GM18861 (cell line): ENCODE data around the gene UTP3.
"Not testable (repeated sequence)": the region's sequence is repeated elsewhere in the genome, so short reads cannot be mapped to it uniquely, and the experiment has no call there.

Experiments used
- ATAC-seq: cut with Tn5 transposase; IDR thresholded peaks from one replicate; pipeline ENCODE4 v1.9.1; 2021; ENCODE audit not compliant: unreplicated experiment

UTP3 gene

DNA sequence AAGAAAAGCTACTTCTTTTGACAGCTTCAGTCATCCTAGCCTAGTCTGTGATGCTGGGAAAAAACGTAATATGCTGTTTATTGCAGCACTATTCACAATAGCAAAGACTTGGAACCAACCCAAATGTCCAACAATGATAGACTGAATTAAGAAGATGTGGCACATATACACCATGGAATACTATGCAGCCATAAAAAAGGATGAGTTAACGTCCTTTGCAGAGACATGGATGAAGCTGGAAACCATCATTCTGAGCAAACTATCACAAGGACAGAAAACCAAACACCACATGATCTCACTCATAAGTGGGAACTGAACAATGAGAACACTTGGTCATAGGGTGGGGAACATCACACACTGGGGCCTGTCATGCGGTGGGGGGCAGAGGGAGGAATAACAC is 6.2 kb upstream of the UTP3 start:
- ATAC-seq: not testable (repeated sequence)

DNA sequence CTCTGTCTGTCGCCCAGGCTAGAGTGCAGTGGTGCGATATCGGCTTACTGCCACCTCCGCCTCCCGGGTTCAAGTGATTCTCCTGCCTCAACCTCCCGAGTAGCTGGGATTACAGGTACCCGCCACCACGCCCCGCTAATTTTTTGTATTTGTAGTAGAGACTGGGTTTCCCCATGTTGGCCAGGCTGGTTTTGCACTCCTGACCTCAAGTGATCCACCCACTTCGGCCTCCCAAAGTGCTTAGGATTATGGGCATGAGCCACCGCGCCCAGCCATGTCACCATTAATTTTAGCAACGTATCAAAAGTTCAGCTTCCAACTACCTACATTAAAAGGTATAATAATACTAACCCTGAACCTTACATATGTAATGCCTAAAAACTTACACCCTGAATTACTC is 940 bp upstream of the UTP3 start:
- ATAC-seq: no peak

DNA sequence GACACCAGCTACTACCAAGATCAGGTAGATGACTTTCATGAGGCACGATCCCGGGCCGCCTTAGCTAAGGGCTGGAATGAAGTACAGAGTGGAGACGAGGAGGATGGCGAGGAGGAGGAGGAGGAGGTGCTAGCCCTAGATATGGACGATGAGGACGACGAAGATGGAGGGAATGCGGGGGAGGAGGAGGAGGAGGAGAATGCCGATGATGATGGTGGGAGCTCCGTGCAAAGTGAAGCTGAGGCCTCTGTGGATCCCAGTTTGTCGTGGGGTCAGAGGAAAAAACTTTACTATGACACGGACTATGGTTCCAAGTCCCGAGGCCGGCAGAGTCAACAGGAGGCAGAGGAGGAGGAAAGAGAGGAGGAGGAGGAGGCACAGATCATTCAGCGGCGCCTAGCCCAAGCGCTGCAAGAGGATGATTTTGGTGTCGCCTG is 481 bp downstream of the UTP3 start:
- ATAC-seq: no peak

DNA sequence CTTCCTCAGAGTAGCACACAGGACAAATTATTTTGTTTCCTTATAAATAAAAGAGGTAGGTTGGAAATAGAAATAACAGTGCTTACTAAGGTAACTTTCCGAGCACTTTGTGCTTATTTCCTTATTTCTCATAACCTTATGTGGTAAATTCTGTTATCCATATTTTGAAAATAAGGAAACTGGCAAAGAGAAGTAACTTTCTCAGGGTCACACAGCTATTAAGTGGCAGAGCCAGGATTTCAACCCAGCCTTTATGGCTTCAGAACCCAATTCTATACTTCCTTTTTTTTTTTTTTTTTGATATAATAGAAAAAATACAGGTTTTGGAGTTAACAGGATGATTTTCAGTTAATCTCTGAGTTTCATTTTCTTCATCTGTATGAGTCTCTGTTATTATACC is 3.3 kb downstream of the UTP3 start:
- no peak for ATAC-seq

DNA sequence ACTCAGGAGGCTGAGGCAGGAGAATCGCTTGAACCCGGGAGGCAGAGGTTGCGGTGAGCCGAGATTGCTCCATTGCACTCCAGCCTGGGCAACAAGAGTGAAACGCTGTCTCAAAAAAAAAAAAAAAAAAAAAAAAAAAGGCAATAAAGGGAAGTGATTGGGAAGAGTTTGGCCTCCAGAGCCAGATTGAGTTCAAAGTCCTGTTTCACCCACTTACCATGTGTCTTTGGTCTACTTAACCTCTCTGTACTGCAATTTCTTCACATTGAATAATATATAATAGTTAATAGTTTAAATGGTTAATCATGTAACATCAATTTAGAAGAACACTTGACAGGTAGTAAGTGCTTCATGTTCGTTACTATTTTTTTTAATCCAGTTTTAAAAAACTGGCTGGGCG is 6.3 kb downstream of the UTP3 start:
- not testable (repeated sequence) for ATAC-seq

DNA sequence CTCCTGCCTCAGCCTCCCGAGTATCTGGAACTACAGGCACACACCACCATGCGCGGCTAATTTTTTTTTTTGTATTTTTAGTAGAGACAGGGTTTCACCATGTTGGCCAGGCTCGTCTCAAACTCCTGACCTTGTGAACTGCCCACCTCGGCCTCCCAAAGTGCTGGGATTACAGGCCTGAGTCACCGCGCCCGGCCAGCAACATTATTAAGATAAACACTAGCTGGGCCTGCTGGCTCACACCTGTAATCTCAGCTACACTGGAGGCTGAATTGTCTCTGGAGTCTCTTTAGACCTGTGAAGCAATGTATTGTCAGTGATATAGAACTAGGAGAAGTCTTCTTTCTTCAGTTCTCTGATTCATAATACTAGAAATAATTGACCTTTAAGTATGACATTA is 10.1 kb downstream of the UTP3 start:
- not testable (repeated sequence) for ATAC-seq

DNA sequence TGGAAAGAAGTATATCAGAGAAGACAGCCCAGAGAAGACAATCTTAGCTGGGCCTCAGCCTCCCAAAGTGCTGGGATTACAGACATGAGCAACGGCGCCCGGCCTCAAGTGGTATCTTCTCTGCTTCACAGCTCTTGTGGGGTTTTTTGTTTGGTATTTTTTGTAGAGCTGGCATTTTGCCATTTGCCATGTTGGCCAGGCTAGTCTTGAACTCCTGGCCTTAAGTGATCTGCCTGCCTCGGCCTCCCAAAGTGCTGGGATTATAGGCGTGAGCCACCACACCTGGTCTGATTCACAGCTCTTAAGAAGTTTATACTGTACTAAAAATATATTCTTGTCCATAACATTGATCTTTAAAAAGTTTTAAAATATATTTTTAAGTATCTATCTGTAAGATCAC is 12.4 kb downstream of the UTP3 start:
- ATAC-seq: no peak

DNA sequence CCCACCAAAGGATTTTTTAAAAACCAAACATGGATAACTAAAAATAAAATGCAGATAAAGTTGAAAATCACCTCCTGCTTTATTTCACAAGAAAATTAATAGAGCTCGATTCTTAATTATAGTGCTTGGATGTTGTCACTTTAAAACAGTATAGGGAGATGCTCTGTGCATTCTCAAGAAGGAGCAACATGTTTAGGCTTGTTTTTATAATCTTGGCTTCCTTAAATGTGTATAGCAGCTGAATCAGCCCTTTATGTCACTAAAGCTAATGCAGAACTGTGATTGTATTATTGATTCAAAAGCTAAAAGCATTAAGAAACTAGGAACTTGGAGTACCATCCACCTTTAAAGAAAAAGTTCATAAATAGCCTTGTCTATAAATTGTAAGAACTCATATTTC is 12.9 kb downstream of the UTP3 start:
- ATAC-seq: no peak

DNA sequence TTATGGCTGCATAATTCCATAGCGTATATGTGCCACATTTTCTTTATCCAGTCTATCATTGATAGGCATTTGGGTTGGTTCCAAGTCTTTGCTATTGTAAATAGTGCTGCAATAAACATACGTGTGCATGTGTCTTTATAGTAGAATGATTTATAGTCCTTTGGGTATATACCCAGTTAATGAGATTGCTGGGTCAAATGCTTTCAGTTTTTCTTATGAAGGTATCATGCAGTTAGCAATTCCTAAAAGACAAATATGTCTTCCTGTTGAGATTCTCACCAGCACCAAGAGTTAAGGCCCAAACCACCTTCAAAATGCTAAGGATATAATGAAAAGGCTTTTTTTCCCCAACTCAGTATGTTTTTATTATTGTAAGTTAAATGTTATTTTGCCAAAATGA is 14.3 kb downstream of the UTP3 start:
- not testable (repeated sequence) for ATAC-seq

DNA sequence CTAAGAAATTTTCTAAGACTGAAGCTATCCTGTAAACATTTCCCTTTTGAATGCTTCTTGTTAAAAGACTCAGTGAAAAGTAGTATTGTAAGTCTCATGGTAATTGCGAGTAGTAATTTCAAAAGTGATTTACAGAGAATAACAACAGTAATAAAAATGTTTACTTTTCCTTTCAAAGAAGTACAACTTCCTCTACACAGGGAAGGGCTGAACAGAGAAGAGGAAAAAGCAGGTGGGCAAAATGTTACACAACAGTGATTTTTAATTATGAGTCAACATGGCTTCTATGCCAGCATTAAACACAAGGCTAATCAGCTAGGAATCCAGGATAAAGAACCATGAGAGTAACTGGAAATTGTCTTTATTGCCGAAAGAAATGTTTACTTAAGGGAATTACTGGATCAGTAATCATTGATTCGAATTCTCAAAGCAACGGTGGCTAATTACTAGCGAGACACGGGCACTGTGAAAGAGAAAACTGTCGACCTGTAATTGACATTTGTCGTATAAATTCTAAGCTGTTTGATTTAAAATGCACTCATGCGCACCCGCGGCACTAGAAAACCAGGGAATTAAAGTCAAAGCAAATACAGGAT is 15.4 kb downstream of the UTP3 start:
- ATAC-seq: no peak

DNA sequence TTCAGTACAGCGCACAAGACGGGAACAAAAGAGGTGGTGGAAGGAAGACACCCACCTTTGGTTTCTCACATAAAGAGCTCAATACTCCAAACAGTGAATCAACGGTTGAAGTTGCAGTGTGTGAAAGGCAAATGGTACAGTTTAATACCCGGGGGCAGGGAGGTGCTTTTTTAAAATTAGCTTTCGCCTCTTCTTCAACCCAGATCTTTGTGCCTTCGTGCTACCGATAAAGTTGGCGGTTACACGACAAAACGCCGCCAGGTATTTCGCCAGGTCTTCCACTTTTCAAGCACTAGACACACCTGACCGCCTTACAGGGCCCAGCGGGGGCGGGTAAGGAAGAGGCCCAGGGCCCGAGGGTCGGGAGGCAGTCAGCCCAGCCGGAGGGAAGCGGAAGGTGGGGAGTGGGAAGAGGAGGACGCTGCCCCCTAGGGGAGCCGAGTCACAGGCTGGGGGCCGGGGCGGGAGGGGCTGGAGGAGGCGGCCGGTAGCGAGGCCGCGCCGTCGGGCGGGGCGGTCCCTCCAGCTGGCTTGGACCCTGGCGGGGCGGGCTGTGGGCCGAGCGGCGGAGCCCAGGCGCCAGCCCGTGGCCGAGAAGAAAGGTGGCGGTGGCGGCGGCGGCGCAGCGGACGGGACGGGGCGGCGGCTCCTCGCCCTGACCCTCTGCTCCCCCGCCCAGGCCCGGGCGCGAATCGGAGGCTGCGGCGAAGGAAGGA is 16.0 kb downstream of the UTP3 start:
- ATAC-seq: peak; percentile 43

DNA sequence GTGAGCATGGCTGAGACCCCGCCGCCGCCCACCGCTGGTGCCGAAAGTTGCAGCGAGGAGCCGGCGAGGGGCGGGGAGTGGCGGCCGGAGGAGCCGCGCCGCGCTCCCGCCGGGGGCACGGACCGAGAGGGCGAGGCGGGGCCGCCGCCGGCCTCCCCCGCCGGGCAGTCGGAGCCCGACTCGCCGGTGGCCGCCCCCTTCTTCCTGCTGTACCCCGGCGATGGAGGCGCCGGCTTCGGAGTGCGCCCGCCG is 16.5 kb downstream of the UTP3 start:
- ATAC-seq: peak; percentile 36

DNA sequence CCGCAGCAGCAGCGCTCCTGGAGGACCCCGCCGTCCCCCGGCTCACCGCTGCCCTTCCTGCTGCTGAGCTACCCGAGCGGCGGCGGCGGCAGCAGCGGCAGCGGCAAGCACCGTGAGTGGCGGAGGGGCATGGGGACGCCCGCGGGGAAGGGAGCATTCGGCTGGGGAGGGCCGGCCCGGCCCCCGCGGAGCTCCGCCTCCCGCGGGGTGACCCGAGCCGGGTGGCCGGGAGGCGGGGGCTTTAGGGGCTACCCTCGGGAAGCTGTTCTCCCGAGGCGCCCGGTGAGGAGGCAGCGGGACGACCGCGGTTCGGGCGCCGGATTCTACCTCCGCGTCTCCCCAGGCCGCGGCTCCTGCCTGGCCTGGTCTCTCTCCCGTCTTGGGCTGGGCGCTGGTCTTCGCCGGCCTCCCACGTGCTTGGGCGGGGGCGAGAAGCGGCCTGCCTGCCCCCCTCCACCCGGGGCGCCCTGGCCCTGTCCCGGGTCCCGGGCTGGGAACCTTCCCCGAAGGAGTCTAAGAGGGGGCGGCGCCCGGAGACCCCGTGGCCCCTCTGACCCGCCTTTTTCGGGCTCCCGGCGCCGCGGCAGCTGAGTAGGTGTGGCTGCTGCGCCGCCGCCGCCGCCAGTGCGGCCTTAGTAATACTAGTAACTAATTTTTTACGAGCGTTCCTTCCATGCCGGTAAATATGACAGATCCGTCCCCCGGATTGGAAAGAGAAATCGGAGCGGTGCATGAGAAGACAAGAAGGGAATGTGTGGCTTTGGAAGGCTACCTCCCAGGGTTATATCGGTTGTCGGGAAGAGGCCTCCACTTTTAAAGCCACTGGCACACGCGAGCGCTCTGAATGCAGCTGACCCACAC is 17.1 kb downstream of the UTP3 start:
- ATAC-seq: peak; percentile 49

DNA sequence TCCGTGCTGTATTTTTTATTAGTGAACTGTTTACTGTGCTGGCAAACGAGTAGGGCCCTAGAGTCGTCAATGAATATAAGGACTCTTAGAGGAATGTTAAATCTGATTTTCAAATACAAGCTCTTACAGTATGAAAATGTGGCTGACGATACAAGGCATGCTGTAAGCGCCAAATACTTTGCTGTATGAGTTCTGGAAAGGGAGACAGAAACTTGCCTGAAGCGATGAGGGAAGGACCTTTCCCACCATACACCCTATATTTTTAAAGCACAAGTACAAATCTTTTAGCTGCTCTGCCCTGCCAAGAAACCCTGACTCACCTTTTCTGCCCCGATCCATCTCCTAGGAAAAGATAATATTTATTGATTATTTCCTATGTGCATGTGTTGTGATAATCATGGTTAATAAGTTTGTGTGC is 17.7 kb downstream of the UTP3 start:
- no peak for ATAC-seq

DNA sequence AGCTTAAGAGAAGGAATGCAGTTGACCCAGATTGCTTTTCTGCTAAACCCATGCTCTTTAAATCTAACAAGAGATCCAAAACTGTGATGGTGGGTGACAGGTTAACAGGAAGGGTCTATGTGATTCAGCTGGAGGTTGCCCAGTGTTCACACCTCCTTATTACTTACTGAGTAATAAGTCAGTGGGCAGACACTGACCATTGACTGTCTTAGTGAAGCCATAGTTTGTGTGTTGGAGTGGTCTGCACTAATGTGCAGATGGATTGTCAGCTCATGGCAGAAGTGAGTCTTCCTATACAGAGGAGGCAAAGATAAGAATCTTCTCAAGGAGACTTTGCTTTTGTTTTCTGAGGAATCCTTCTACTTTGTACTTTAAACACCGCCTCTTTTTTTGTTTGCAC is 18.2 kb downstream of the UTP3 start:
- no peak for ATAC-seq

DNA sequence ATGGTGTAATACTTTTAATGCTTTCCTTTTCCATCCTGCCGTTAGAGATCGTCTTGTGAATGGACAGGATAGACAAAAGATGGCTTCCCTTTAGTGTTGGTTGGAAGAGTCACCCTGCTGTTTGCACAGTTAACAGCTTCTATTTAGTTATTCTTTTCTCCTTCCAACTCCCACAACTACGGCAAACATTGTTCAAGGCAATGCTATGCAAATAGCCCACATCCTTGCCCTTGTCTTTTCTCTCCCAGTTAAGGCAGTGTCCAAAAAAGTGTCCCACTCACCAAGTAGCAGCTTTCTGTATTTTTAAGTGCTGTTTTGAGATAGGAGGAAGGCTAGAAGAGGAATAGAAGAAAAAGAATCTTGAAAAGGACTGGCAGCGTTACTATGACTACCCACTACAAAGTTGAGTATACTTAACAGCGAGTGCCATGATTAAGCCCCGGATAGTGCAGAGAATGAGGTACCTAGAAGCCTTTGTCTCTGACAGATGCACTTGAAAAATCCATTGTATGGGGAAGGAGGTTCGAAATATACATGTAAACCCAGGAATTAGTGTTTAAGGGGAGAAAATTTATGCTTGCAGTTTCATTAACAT is 21.4 kb downstream of the UTP3 start:
- no peak for ATAC-seq

DNA sequence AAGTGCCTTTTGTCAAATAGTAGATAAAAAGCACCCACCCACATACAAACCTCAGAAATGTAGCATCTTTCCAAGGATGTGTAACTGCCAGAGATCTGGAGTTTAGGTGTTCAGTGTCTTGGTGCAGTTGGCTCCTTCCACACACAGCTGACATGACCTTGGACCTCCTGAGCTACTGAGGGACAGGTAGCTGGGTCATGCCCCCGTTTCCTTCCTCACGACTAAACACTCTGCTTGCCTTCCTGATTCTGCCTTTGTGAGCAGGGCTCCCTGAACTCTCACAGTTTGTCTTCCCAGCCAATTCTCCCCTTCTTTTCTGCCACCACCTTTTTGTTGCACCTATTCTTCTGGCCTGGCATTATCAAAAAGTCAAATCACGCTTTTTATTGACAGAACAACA is 23.3 kb downstream of the UTP3 start:
- ATAC-seq: no peak

DNA sequence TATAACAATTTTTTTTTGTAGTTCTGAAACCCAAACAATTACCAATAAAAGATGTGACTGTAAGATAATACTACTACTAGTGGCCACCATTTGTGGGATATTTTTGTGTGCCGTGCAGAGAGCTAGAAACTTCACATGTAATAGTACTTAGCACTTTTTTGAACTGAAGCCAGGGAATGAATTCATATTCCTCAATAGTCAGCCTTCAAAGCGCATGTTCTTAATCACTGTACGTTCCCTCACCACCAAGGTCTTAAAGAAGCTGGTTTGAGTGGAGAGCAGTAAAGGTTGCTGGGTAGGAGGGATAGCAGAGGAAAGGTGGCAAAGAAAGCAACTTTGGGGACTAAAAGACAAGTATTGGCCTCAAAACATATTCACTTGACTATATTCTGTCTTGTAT is 23.8 kb downstream of the UTP3 start:
- no peak for ATAC-seq

DNA sequence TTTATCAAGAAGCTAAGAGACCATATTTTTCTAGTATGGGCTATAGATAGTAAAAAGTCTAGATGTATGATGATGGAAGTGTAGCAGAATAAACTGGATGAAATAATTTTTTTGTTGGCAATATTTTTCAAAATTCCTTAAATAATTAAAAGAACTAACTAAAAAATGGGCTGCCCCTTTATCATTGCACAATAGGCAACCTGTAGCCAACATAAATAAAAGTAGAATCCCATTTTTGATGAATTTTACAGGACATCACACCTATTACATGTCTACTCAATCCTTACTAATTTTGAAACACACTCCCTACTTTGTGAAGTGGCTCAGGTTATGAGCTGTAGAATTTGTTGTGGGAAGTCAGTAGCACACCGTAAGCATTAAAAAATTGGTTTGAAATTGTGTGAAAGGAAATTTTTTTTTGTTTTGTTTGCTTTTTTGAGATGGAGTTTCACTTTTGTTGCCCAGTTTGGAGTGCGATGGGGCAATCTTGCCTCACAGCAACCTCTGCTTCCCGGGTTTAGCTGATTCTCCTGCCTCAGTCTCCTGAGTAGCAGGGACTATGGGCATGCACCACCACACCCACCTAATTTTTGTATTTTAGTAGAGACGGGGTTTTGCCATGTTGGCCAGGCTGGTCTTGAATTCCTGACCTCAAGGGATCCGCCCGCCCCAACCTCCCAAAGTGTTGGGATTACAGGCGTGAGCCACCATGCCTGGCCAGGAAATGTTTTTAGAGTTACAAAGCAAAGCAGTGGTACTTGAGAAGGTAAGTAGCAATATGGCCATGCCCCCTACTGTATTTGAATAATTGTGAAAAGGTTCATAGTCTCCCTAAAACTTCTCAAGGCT is 24.5 kb downstream of the UTP3 start:
- no peak for ATAC-seq

DNA sequence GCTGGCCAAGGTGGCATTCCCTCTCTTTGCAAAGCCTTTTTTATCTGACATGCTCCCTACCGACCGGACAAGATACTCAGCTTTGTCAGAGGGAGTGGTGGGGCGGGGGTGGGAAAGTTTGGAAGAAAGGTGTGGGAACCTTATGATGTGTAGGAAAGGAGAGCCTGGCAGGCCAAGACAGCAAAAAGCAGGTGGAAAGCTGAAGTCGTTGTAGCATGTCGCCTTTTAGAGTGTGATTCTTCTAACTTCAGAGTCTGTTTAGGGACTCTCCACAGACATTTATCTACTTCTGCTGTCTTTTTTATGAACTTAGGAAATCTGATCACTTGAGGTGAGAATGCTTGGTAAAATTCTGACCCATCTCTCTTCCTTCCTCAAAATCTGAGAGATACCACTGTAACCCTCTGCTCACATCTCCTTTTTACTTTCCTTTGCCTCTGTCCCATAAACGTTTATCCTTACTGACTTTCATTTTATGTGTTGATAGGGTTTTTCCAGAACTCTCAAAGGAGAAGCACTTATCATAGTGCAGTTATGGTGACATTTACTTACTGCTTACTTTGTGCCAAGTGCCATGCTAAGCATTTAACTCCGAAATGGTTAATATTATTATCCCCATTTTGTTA is 25.2 kb downstream of the UTP3 start:
- peak; percentile 43 for ATAC-seq
